GM19238 (cell line): ENCODE measurements around the gene SMC3.
"Not testable (repeated sequence)": the region's sequence is repeated elsewhere in the genome, so short reads cannot be mapped to it uniquely, and the experiment has no call there.

Experiments
- DNase-seq: peaks from one replicate; pipeline ENCODE4 v3.0.0; 2011; ENCODE audit warnings: low spot score; ENCODE audit not compliant: insufficient read length

Gene SMC3

DNA sequence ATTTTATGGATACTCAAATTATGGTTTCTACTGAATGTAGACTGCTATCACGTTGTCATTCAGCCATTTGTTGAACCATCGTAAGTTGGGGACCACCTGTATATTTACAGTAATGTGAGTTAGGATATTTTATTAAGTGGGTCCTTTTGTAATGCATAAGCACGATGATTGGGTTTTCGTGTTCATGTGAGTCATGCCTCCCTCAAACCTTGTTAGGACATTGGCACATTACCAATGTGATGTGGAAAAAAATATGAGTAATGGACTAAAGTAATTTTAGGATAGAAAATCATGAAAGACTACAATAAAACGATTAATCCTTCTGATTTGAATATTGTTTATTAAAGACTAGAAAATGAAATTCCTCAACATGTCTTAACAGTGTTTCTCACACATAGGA is 8.7 kb downstream of the SMC3 start:
- DNase-seq = no peak

DNA sequence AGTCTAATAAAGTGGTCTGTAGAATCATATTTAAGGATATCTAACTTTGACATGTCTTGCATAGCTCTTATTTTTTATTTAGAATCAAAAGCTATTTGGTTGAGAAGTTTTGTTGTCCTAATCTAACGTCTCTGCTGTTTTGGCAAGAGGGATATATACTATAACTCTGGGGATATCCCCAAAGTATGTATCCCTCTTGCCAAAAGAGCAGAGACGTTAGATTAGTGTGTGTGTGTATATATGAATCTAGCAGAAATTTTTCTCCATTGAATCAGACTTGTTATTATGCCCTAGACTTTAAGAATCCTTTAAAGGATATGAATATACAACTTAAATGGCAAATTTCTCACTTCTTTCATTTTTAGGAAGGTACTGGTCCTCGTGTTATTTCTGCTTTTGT is 9.6 kb downstream of the SMC3 start:
- no peak for DNase-seq

DNA sequence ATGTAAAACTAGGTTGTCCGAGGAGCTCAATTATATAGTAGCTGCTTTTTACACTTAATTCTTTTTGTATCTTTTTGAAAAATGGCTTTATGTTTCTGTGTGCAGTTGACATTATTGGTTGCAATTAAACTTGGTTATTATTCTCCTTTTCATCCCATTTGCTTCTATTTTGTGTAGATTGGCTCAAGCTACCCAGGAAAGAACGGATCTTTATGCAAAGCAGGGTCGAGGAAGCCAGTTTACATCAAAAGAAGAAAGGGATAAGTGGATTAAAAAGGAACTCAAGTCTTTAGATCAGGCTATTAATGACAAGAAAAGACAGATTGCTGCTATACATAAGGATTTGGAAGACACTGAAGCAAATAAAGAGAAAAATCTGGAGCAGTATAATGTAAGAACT is 16.5 kb downstream of the SMC3 start:
- no peak for DNase-seq

DNA sequence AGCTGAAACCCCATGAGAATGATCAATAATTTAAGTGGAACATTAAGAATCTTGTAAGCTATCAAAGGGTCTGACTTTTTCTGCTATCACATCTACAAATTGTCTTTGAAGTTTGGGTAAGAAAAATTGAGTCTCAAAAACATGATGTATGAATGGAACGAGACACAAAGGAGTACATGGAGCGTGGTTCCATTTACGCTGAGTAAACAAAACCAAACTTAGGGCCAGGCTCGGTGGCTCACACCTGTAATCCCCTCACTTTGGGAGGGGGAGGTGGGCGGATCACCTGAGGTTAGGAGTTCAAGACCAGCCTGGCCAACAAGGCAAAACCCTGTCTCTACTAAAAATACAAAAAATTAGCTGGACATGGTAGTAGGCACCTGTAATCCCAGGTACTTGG is 24.3 kb downstream of the SMC3 start:
- no peak for DNase-seq

DNA sequence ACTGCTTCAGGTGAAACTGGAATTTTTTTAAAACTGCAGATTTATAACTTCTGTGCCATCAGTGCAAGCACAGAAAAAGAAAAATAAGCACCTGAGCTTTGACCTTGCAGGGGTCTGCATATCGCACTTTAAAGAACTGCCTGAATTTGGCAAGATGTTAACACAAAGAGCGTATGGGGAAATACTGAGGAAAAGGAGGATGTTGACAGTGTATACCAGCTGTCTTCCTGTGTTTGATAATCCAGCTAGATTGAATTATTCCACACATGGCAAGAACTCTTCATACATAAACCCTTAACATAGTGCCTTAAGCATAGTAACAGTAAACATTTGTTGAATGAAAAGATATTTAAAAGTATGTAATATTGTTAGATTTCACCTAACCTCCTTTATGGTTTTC is 30.0 kb downstream of the SMC3 start:
- DNase-seq = no peak

DNA sequence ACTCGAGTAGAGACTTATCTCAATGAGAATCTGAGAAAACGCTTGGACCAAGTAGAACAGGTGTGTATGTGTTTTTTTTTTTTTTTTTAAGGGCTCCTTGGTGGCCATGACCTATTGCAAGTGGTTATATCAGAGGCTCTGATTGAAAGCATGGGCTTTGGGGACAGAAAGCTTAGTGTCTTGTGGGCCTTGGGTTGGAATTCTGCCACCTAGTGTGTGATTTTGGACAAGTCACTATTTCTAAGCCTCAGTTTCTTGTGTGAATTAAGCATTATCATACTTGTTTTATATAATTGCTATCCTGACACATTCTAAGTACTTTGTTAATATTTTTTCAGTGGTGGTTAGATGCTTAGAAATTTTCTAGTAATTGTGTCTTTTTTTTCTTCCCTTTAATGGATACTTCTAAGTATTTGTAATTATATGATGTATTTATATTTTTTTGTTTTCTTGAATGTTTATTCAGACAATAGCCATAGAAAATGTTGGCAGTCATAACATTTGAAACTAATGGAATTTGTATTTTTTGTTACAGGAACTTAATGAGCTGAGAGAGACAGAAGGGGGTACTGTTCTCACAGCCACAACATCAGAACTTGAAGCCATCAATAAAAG is 33.1 kb downstream of the SMC3 start:
- no peak for DNase-seq

DNA sequence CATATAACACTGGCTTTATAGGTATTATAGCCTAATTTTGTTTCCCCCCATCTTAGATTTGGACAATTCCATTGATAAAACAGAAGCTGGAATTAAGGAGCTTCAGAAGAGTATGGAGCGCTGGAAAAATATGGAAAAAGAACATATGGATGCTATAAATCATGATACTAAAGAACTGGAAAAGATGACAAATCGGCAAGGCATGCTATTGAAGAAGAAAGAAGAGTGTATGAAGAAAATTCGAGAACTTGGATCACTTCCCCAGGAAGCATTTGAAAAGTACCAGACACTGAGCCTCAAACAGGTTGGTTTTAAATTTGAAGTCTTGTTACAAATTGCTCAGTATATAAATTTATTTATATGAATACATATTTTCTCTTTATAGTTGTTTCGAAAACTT is 34.1 kb downstream of the SMC3 start:
- DNase-seq = no peak

DNA sequence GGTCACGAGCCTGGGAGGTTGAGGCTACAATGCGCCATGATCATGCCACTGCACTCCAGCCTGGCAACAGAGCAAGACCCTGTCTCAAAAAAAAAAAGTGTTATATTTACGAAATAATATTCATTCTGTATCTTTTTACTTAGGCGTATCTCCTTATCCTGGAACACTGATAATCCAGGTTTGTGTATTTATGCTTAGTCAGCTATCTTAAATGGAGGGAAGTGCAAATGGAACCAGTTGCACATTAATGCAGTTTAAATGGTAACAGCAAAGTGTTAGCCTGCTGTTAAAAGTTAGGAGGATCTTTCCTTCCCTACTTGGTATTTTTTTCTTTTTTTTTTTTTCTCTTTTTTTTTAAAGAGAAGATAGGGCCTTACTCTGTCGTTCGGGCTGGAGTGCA is 40.6 kb downstream of the SMC3 start:
- DNase-seq = no peak

DNA sequence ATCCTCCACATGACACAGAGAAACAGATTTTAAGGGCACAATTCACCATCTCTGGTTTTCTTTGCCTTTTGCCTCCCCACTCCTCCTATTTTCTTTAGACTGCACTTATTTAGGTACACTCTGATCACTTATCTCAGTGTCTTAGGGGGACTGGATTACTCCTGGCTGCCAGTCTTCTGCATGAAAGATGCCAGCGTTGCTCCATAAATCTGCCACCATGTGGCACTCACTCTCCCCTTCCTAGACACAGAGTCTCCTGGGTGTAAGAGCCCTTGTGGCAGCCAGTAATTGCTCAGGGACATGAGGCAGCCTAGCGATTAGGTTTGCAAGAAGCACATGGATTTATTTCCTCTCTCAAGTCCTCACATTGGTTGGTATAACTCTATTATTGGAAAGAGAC is 42.1 kb downstream of the SMC3 start:
- no peak for DNase-seq

DNA sequence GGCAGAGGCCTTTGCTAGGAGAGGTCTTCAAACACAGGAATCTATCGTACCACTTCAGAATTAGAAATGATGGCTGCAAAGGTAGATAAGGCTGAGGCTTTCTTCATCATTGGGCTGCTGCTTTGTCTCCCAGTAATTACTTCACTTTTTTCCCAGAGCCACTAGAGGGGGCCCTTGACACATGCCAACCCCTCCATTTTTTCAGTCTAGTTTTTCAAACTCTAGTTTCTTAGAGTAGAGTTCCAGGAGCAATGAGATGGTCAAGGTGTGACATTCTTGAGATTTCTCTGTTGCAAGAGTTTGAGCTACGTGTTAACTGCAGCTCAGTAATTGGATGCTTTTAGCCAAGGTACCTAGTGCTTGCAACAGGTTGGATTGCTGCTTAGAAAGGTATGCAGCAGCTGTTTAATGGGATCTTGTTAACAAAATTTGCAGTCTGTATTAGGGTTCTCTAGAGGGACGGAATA is 42.8 kb downstream of the SMC3 start:
- DNase-seq = peak; percentile 33

DNA sequence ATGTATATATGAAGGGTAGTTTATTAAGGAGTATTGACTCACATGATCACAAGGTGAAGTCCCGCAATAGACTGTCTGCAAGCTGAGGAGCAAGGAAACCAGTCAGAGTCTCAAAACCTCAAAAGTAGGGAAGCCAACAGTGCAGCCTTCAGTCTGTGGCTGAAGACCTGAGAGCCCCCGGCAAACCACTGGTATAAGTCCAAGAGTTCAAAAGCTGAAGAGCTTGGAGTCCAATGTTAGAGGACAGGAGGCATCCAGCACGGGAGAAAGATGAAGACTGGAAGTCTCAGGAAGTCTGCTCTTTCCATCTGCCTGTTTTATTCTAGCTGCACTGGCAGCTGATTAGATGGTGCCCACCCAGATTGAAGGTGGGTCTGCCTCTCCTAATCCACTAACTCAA is 43.3 kb downstream of the SMC3 start:
- DNase-seq = not testable (repeated sequence)

DNA sequence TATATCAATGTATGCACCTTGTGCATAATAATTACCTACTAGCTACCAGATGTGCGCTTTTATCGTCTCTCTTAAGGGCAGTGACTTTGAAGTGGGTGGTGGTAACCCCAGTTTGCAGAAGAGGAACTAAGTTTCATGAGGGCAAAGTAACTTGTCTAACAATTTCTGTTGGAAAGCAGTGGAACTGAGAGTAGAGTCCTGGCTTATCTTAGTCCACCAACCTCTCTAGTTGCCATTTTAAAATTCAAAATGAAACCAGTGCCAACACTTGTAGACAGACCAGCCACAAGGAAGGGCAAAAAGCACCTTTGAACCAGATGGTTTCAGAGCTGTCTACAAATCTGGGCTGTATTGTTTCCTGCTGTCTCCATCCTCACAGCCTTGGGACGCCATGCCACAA is 44.6 kb downstream of the SMC3 start:
- no peak for DNase-seq

DNA sequence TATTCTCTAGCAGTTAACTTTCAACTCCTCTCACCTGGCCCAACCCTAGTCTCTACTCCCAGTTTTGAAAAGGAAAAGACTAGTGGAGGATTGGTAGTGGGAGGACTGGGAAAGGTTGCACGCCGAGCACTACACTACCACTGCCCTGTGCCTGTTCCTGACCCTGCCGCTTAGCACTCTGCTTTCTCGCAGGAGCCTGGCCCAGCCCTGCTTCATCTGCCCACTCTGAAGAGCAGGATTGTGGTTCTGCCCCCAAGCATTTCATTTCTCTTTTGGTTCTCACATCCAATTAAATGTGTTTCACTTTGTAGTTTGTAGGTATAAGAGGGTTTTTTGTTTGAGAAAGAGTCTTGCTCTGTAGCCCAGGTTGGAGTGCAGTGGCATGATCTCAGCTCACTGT is 45.1 kb downstream of the SMC3 start:
- DNase-seq = no peak

DNA sequence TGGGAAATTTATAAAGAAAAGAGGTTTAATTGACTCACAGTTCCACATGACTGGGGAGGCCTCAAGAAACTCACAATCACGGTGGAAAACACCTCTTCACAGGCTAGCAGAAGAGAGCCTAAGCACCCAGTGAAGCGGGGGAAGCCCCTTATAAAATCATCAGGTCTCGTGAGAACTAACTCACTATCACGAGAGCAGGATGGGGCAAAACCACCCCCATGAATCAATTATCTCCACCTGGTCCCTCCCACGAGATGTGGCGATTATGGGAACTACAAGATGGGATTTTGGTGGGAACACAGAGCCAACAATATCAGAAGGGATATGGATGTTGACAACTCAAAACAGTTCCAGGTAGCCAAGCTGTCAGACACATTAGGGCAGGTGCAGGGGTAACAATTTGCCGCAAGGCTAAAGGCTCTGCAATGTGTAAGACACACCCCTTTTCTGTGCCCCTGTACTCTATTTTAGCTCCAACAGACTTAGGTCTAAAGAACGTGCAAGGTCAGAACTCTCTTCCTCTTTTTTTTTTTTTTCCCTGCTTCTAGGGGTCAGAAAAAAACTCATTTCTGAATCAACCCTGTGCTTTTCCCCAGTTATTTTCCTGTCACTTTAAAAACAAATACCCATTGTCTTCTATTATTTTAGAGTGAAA is 46.0 kb downstream of the SMC3 start:
- no peak for DNase-seq

DNA sequence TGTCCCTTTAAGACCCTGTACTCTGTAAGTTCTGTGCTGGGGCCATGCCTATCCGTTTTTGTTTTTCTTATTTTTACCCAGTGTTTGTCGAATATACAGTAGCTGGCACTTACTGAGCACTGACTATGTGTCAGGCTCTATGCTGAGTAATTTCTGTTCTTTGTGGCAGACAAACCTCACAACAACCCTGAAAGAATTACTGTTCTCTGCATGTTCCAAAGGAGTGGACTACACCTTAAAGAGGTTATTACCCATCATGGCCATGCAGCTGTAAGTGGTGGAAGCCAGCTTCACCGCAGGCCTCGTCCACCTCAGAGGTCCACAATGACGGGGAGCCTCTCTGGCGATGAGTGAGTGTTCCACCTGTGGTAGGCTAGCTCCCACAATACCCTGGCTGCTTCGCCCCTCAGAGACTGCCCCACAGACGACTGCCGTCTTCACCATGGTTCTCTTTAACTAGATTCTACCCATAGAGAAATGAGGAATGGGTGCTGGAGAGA is 46.6 kb downstream of the SMC3 start:
- DNase-seq = no peak

DNA sequence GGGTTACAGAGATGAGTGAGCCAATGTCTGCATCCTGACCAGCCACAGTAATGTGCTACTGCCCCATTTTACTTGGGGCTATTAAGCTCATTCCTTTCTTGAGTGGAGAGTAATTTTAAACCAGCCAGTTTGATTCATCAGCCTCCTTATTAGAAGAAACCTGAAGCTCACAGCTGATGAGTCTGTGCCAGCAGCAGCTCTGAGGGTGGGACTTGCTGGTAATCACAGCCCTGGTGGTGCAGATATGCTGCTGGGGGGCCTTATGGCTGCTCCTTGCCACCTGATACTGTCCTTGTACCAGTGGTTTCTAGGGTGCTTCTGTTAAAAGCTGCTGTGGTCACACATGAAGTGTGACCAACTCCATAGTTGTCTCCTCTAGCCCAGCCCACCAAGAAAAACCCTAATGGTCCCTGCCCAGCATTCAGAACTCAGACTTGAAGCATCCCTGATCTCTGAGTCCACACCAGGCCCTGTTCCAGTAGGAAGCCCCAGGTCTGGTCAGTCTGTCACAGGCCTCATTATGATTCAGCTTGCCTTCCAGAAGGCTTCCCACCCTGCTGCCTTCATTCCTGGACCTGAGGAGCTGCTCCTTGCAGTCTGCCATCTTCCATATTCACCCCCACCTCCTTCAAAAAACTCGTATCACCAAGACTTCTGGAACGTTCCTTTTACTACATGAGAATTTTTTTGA is 47.7 kb downstream of the SMC3 start:
- no peak for DNase-seq

DNA sequence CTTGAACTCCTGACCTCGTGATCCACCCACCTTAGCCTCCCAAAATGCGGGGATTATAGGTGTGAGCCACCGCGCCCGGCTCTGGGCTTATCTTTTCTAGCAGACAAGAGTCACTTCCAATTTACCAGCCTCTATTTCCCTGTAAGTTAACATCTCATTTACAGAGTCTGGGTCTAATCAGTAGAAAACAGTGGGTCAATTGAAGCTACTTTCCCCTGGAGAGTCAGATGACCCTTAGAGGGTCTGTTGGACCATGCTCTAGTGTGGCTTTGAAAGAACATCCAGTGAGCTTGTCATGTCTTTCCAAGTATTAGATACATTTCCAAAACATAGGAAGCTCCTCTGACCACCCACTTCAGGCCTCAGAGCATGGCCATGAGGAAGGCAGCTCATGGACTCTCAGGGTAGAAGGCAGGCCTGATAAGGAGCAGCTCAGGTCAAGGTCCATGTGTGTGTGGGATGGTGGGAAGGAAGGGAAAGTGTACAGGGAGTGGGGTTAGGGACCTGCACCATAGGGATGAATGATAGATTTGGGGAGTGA is 49.1 kb downstream of the SMC3 start:
- DNase-seq = no peak

DNA sequence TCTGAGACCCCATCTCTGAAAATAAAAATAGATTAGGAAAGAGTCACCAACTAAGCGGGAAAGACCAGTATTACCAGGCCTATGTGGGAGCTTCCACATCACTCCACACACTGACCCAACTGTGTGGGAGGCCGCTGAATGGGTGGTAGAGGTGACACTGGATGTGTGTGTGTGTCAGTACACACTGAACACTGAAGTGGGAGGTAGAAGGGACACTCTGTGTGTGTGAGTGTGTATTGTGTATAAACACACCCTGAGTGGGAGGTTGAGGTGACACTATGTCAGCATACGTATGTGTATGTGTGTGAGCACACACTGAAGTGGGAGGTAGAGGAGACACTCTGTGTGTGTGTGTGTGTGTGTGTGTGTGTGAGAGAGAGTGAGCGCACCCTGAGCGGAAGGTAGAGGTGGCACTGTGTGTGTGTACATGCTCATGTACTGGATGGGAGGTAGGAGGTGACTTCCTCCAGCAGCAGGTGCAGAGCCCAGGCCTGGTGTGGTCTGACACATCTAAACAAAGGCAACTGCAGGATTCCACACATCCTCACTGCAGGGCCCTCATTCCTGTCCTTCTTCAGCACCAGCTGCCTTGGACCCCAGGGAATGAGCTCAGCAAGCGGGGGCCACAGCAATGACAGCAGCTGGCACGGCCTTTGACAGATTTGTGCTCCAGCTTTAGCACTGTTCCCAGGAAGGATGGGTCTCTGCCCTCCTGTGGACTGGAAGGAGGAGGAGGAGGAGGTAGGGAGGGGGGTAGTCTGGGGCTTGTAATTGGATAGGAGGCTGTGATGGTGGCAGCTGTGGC is 50.1 kb downstream of the SMC3 start:
- no peak for DNase-seq

DNA sequence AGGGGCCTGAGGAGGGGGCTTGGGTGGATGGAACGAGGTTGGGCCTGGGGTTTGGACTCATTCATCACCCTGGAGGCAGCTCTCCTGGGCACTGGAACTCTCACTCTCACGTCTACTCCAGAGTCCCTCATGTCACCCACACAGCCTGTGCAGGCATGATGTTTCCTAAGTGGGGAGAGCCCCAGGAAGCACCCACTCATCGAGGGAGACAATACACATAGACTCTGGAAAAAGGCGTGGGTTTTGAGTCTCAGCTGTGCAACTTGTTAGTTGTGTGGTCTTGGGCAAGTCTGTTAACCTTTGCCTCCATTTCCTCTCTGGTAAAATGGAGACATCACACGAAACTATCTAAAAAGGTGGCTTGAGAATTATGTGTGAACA is 50.7 kb downstream of the SMC3 start:
- no peak for DNase-seq

DNA sequence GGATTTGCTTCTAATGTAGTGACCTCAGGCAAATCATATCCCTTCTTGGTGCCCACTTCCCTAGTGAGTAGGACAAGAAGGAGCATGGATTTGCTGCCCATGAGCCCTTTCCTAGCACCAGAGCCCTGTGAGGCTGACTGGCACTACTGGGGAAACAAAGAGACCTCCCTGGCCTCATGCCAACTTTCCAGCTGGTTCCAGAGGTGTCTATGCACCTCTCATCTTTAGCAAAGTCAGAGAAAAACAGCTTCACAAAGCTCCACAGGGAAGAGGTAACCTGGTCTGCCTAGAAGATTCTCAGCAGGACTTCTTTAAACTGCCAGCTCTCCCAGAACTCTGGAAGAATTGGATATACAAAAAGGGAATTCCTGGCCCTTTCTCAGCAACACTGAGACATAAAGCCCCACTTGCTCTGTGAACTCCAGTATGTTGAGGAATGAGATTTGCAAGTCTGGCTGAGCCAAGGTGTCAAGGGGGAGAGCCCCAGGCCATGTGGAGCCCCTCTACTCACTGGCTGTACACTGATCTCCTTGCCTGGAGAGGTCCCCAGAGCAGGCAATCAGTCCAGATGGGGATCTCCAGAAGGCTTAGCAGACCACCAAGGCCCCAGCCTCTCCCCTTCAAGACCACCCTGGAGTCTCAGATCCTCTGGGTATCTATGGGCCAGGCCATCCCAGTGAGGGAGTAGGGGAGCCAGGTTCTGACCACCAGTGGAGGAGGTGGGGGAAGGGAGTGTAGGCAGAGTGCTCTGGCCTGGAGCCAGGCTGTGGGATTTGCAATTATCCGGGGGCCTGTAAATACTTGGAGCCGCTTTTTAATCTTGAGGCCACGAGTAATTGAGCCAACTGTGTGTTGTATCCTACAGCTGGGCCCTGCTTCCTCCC is 52.3 kb downstream of the SMC3 start:
- DNase-seq = no peak

DNA sequence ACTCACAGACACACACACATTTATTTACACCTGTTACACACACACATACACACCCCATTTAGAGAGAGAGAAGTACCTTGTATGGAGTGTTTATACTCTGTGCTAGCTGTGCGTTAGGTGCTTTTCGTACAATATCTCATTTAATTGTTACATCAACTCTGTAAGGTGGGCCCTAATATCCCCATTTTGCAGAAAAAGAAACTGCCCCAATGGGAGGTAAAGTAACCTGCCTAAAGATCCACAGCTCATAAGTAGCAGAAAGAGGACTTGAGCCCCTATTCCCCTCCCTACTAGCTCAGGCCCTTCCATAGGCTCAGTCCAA is 52.9 kb downstream of the SMC3 start:
- DNase-seq = no peak
